HEK293 (cell line): Measurements from ENCODE around the gene CFAP73.

Experiments
- EGR2 ChIP-seq: fragments of 450-650 bp; formaldehyde crosslinking; IDR thresholded peaks from 2 replicates; pipeline ENCODE4 v1.5.1; 2016; ENCODE audit warnings: low read depth, missing biosample characterization, missing genetic modification characterization
- GFI1B ChIP-seq: fragments of 450-650 bp; formaldehyde crosslinking; IDR thresholded peaks from 2 replicates; pipeline ENCODE4 v1.5.1; 2016; ENCODE audit warnings: missing biosample characterization, missing genetic modification characterization
- KLF1 ChIP-seq: fragments of 450-650 bp; formaldehyde crosslinking; IDR thresholded peaks from 2 replicates; pipeline ENCODE4 v1.5.1; 2016; ENCODE audit warnings: missing biosample characterization, missing genetic modification characterization
- KLF7 ChIP-seq: fragments of 450-650 bp; formaldehyde crosslinking; IDR thresholded peaks from 2 replicates; pipeline ENCODE4 v1.5.1; 2016; ENCODE audit warnings: missing biosample characterization, missing genetic modification characterization, borderline replicate concordance
- KLF9 ChIP-seq: fragments of 450-650 bp; formaldehyde crosslinking; IDR thresholded peaks from 2 replicates; pipeline ENCODE4 v1.5.1; 2016; ENCODE audit warnings: missing biosample characterization, missing genetic modification characterization, low read depth
- SP2 ChIP-seq: fragments of 450-650 bp; formaldehyde crosslinking; IDR thresholded peaks from 2 replicates; pipeline ENCODE4 v1.5.1; 2016; ENCODE audit warnings: missing biosample characterization, missing genetic modification characterization
- SP3 ChIP-seq: fragments of 450-650 bp; formaldehyde crosslinking; IDR thresholded peaks from 2 replicates; pipeline ENCODE4 v1.5.1; 2016; ENCODE audit warnings: missing biosample characterization, missing genetic modification characterization
- SP7 ChIP-seq: fragments of 450-650 bp; formaldehyde crosslinking; IDR thresholded peaks from 2 replicates; pipeline ENCODE4 v1.5.1; 2016; ENCODE audit warnings: missing biosample characterization, missing genetic modification characterization
- ZBTB20 ChIP-seq: fragments of 450-650 bp; formaldehyde crosslinking; IDR thresholded peaks from 2 replicates; pipeline ENCODE4 v1.5.1; 2016; ENCODE audit warnings: missing biosample characterization, missing genetic modification characterization
- ZBTB26 ChIP-seq: fragments of 450-650 bp; formaldehyde crosslinking; optimal IDR thresholded peaks from 2 replicates; pipeline ENCODE3; 2016; ENCODE audit warnings: missing biosample characterization, mild to moderate bottlenecking, missing genetic modification characterization
- ZEB2 ChIP-seq: fragments of 450-650 bp; formaldehyde crosslinking; IDR thresholded peaks from 2 replicates; pipeline ENCODE4 v1.5.1; 2016; ENCODE audit warnings: missing biosample characterization, missing genetic modification characterization
- ZFHX2 ChIP-seq: fragments of 450-650 bp; formaldehyde crosslinking; conservative IDR thresholded peaks from 2 replicates; pipeline ENCODE4 v1.5.1; 2016; ENCODE audit warnings: missing biosample characterization, missing genetic modification characterization
- ZNF335 ChIP-seq: fragments of 450-650 bp; formaldehyde crosslinking; conservative IDR thresholded peaks from 2 replicates; pipeline ENCODE4 v1.5.1; 2016; ENCODE audit warnings: missing biosample characterization, missing genetic modification characterization
- ZNF391 ChIP-seq: fragments of 450-650 bp; formaldehyde crosslinking; IDR thresholded peaks from 2 replicates; pipeline ENCODE4 v1.5.1; 2016; ENCODE audit warnings: low read depth, missing biosample characterization, missing genetic modification characterization, borderline replicate concordance
- ZNF513 ChIP-seq: fragments of 450-650 bp; IDR thresholded peaks from 2 replicates; pipeline ENCODE4 v1.5.1; 2018; ENCODE audit warnings: missing biosample characterization, missing genetic modification characterization
- ZNF76 ChIP-seq: fragments of 450-650 bp; formaldehyde crosslinking; IDR thresholded peaks from 2 replicates; pipeline ENCODE4; 2016; ENCODE audit warnings: low read depth, missing biosample characterization, missing genetic modification characterization, borderline replicate concordance
- ZNF777 ChIP-seq: fragments of 450-650 bp; formaldehyde crosslinking; IDR thresholded peaks from 2 replicates; pipeline ENCODE4 v1.5.1; 2017; ENCODE audit warnings: missing biosample characterization, missing genetic modification characterization, borderline replicate concordance
- TF ChIP-seq, protein P1 (sequence below): fragments of 450-650 bp; formaldehyde crosslinking; IDR thresholded peaks from 2 replicates; pipeline ENCODE4 v1.5.1; 2016; ENCODE audit warnings: missing biosample characterization, missing genetic modification characterization
- TF ChIP-seq, protein P2 (sequence below): fragments of 450-650 bp; formaldehyde crosslinking; IDR thresholded peaks from 2 replicates; pipeline ENCODE4 v1.5.1; 2016; ENCODE audit warnings: missing biosample characterization, missing genetic modification characterization
- TF ChIP-seq, protein P3 (sequence below): fragments of 450-650 bp; formaldehyde crosslinking; IDR thresholded peaks from 2 replicates; pipeline ENCODE4 v1.5.1; 2017; ENCODE audit warnings: missing biosample characterization, missing genetic modification characterization

CFAP73 gene

GRCh38 chr12:113135178-113136127, 14.1 kb upstream of the CFAP73 start, which contains the start of gene RASAL1 (continued):
- TF ChIP-seq ZEB2 (tag by site-specific recombination) (0 out of 2 replicates have a peak, but pooled peaks have one; percentile 19), SP2 (tag by site-specific recombination) (peak; percentile 37; the same call in 1 of the 2 replicates), ZNF76 (tag by site-specific recombination) (no peak), GFI1B (tag by site-specific recombination) (no peak), SP7 (tag by site-specific recombination) (0 out of 2 replicates have a peak, but pooled peaks have one; percentile 8), ZNF391 (0 out of 2 replicates have a peak, but pooled peaks have one; percentile 21), EGR2 (peak; percentile 84; the same call in 1 of the 2 replicates), ZNF777 (no peak), KLF9 (peak; percentile 86), ZNF335 (tag by site-specific recombination) (0 out of 2 replicates have a peak, but pooled peaks have one; percentile 44), ZFHX2 (peak; percentile 77; the same call in 1 of the 2 replicates), KLF7 (tag by site-specific recombination) (0 out of 2 replicates have a peak, but pooled peaks have one; percentile 20), KLF1 (tag by site-specific recombination) (peak; percentile 81), SP3 (tag by site-specific recombination) (peak; percentile 74), ZBTB20 (tag by site-specific recombination) (peak; percentile 83), ZBTB26 (tag by site-specific recombination) (peak; percentile 34), ZNF513 (tag by site-specific recombination) (no peak)
- TF ChIP-seq, protein P1, sequence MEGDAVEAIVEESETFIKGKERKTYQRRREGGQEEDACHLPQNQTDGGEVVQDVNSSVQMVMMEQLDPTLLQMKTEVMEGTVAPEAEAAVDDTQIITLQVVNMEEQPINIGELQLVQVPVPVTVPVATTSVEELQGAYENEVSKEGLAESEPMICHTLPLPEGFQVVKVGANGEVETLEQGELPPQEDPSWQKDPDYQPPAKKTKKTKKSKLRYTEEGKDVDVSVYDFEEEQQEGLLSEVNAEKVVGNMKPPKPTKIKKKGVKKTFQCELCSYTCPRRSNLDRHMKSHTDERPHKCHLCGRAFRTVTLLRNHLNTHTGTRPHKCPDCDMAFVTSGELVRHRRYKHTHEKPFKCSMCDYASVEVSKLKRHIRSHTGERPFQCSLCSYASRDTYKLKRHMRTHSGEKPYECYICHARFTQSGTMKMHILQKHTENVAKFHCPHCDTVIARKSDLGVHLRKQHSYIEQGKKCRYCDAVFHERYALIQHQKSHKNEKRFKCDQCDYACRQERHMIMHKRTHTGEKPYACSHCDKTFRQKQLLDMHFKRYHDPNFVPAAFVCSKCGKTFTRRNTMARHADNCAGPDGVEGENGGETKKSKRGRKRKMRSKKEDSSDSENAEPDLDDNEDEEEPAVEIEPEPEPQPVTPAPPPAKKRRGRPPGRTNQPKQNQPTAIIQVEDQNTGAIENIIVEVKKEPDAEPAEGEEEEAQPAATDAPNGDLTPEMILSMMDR (tag by site-specific recombination), result peak; percentile 40; the same call in 1 of the 2 replicates
- TF ChIP-seq, protein P2, sequence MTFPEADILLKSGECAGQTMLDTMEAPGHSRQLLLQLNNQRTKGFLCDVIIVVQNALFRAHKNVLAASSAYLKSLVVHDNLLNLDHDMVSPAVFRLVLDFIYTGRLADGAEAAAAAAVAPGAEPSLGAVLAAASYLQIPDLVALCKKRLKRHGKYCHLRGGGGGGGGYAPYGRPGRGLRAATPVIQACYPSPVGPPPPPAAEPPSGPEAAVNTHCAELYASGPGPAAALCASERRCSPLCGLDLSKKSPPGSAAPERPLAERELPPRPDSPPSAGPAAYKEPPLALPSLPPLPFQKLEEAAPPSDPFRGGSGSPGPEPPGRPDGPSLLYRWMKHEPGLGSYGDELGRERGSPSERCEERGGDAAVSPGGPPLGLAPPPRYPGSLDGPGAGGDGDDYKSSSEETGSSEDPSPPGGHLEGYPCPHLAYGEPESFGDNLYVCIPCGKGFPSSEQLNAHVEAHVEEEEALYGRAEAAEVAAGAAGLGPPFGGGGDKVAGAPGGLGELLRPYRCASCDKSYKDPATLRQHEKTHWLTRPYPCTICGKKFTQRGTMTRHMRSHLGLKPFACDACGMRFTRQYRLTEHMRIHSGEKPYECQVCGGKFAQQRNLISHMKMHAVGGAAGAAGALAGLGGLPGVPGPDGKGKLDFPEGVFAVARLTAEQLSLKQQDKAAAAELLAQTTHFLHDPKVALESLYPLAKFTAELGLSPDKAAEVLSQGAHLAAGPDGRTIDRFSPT, result peak; percentile 60; the same call in 1 of the 2 replicates
- TF ChIP-seq, protein P3, sequence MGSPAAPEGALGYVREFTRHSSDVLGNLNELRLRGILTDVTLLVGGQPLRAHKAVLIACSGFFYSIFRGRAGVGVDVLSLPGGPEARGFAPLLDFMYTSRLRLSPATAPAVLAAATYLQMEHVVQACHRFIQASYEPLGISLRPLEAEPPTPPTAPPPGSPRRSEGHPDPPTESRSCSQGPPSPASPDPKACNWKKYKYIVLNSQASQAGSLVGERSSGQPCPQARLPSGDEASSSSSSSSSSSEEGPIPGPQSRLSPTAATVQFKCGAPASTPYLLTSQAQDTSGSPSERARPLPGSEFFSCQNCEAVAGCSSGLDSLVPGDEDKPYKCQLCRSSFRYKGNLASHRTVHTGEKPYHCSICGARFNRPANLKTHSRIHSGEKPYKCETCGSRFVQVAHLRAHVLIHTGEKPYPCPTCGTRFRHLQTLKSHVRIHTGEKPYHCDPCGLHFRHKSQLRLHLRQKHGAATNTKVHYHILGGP (tag by site-specific recombination), result no peak
